Measurements from ENCODE around the gene TTLL13.
"Not testable (repeated sequence)": the region's sequence is repeated elsewhere in the genome, so short reads cannot be mapped to it uniquely, and the experiment has no call there.

Gene TTLL13

DNA sequence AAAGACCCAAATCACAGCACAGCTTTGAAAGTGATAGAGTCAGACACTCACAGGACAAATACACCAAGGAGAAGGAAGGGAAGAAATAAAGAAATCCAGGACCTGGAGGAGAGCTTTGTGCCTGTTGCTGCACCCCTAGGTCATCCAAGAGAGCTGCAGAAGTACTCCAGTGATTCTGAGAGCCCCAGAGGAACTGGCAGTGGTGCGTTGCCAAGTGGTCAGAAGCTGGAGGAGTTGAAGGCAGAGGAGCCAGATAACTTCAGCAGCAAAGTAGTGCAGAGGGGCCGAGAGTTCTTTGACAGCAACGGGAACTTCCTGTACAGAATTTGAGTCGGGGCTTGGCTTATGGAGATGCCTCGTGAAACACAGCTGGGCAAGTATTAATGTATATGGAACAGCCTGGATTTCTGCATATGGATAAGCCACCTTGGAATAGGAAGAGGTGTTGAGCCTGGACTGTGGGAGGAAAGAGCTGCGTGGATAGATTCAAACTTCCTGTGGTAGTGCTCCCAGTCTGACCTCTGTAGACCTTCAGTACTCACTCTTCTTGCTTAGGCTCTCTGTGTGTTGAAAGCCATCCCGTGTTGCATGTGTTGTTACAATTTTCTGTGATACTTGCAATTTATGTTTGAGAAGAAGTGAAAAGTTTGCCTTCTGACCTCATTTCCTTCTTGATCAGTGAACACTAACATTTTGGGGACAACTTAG, 22.3 kb downstream of the TTLL13 start:
- in situ Hi-C loops (cut with MboI; ENCODE audit: low sequenced_read_pairs): no loop called here

DNA sequence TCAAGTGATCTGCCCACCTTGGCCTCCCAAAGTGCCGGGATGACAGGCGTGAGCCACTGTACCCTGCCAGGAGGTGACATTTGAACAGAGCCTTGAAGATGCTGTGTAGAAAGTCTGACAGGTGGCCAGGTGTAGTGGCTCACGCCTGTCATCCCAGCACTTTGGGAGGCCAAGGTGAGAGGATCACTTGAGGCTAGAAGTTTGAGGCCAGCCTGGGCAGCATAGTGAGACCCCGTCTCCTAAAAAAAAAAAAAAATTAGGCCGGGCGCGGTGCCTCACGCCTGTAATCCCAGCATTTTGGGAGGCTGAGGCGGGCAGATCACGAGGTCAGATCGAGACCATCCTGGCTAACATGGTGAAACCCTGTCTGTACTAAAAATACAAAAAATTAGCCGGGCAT, 29.1 kb downstream of the TTLL13 start:
- in situ Hi-C loops (cut with MboI; ENCODE audit: low sequenced_read_pairs): not testable (repeated sequence)

DNA sequence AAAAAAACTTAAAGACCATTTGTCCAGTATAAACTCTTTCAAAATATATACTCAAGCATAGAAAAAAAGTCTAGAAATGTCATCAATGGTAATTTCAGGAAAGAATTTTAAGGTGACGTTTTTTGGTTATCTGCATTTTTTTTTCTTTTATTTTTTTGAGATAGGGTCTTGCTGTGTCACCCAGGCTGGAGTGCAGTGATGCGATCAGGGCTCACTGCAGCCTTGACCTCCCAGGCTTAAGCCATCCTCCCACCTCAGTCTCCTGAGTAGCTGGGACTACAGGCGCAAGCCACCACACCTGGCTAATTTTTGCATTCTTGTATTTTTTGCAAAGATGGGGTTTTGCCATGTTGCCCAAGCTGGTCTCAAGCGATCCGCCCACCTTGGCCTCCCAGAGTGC, 31.4 kb downstream of the TTLL13 start:
- in situ Hi-C loops (cut with MboI; ENCODE audit: low sequenced_read_pairs): not testable (repeated sequence)

GRCh38 chr15:90281637-90282036, 32.3 kb downstream of the TTLL13 start:
- in situ Hi-C loops (cut with MboI; ENCODE audit: low sequenced_read_pairs): not testable (repeated sequence)

DNA sequence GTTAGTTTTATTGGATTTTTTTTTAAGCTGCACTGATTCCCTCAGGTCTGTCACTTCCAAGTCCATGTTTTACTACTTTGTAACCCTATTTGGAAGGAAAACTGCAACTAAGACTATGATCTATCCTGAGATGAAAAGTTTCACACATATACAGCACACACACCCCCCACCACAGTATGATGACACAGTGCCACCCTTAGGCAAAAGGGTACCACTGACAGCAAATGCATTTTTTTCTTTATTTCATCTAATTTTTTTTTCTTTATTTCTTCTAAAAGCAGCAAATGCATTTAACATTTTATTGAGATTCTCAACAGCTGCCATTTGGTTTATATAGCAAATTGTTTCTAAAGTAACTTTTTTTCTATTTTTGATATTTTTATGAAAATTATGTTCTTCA, 37.3 kb downstream of the TTLL13 start:
- in situ Hi-C loops (cut with MboI; ENCODE audit: low sequenced_read_pairs): no loop called here

DNA sequence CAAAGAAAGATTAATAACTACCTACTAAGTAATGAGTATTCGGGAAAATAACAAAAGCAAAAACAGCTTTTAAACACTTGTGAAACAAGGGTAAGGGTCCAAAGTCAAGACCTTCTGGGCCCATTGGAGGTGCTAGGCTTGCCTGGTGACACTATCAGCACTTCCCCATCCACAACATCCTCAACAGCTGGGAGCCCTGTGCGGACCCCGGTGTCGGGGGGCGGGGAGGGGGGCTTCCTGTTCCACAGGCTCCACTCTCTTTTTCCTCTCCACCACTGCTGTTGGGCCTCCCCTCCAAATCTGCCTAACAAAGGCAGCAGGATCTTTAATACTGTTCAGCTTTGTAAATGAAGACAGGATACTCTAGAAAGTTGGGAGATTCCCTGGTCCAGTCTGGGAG, 37.7 kb downstream of the TTLL13 start:
- in situ Hi-C loops (cut with MboI; ENCODE audit: low sequenced_read_pairs): no loop called here

- in situ Hi-C loops (cut with MboI; ENCODE audit: low sequenced_read_pairs): no loop called here
Measured at GRCh38 chr15:90287946-90288345, 38.6 kb downstream of the TTLL13 start.

- in situ Hi-C loops (cut with MboI; ENCODE audit: low sequenced_read_pairs): no loop called here
Measured at GRCh38 chr15:90291679-90292356, 42.5 kb downstream of the TTLL13 start.

DNA sequence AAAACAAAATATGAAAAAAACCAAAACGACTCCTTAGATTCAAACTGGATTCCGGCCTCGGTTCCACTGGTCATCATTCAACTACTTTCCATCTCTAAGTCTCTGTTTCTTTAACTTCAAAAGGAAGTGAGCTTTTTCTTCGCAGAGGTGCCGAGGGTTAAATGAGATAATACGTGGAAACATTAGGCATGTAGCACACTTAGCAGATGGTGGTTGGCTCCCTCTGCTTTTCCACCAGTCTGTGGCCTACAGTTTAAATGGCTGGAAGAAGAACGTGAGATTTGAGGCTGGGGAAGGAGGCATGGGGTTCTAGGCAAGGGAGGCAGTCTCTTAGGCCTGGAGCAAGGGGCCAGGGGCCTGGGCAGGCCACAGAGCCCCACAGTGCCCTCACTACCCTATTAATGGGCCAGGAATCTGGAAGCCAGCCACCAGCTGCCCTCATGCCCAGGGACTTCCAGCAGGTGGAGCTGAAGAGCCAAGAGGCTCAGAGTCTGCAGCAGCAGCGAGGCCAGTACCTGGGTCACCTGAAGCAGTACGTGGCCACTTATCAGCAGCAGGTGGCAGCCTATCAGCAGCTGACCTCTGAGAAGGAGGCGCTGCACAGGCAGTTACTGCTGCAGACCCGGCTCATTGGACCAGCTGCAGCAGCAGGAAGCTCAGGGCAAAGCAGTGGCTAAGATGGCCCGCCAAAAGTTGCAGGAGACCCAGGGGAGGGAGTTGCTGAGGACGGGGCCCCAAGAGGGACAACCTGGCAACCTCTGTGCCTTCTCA, 43.9 kb downstream of the TTLL13 start:
- in situ Hi-C loops (cut with MboI; ENCODE audit: low sequenced_read_pairs): not testable (repeated sequence)

DNA sequence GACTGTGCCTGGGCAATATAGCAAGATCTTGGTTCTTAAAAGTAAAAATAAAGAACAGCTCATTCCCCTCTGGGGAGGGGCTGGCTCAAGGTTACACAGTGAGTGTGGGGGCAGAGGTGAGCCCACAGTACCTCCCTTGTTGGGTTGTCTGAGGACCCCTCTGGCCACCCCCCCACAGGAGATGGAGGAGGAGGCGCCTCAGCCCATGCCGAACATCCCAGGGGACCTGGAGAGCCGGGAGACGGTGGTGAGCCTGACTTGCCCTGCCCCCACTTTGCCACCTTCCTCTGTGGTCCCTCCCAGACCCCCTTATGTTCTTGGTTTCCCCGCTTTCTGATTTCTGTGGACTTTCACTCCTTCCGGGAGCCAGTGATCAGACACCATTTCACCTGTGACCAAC, 44.8 kb downstream of the TTLL13 start:
- in situ Hi-C loops (cut with MboI; ENCODE audit: low sequenced_read_pairs): no loop called here

DNA sequence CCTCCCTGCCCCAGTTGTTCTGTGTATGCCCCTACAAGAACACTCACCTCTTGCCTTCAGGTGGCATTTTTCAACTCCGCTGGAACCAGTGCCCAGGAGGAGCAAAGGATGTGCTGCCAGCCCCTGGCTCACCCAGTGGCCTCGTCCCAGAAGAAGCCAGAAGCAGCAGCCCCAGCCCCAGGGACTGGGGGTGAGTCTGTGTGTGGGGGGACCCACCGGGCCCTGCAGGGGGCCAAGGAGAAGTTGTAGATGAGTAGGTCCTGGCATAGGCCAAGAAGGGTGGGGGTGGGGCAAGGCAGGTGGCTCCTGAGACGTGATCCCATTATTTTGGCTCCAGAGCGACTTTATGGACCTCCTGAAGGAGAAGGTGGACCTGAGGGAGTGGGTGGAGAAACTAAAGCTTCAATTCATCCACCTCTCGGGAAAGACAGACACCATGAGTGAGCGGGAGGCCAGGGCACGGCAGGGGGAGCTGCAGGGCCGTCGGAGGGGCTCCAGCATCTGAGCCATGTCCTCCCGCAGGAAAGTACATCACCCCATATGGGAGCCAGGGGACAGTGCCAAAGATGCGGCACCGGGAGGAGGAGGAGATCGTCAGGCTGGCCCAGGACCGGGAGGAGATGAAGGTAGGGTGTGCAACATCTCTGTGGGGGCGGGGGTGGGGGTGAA, 45.4 kb downstream of the TTLL13 start:
- in situ Hi-C loops (cut with MboI; ENCODE audit: low sequenced_read_pairs): no loop called here

DNA sequence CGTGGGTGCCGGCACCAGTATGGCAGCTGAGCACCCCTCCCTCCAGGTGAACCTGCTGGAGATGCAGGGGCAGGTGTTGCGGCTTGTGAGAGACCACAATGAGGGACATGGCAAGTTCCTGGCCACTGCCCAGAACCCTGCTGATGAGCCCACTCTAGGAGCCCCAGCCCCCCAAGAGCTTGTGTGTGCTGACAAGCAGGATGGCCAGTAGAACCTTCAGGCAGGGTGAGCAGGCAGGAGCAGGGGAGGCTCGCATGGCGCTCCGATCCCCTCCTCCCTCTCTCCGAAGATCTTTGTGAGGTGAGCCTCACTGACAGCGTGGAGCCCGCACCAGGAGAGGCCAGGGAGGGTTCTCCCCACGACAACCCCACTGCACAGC, 45.9 kb downstream of the TTLL13 start:
- in situ Hi-C loops (cut with MboI; ENCODE audit: low sequenced_read_pairs): no loop called here

DNA sequence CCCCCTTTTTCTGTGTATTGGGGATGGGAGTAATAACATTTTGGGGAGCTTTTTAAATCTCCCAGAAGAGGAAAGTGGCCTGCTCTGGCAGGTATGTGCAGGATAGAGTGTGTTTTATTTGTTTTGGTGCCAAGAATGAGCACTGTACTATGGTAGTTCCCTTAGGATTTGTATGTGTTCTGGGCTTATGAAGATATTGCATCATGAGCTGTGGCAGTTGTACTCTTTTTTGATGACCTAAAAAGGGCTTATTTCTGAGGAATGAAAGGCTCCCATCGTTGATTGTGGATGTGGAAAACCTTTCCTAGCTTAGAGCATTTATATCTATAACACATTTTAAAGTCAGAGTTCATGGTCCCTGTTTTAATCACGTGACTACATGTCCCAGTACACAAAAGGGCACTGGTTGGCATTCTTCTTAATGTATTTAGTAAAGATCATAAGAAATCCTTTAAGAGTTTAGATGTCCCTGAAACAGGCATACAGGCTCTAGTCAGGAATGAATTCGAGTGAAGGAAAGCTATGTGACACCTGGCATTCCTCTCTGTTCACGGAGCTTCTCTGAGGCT, 47.0 kb downstream of the TTLL13 start:
- in situ Hi-C loops (cut with MboI; ENCODE audit: low sequenced_read_pairs): not testable (repeated sequence)

DNA sequence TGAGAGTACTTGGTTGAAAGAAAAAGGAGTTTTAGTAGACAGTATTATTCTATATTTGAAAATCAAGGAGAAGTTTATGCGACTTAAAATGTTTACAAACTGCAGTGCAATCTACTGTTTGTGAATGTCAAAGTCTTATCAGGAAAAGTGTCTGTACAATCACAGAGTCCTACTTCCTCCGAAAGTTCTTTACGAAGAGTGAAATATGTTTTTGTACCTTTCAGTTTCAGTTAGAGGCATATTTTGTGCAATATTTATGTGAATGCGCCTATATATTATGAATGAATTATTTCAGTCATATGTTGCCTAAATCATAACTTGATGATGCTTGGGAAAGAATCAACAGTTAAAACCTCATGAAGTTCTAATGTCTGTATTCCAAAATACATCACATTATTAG, 47.7 kb downstream of the TTLL13 start:
- in situ Hi-C loops (cut with MboI; ENCODE audit: low sequenced_read_pairs): no loop called here

DNA sequence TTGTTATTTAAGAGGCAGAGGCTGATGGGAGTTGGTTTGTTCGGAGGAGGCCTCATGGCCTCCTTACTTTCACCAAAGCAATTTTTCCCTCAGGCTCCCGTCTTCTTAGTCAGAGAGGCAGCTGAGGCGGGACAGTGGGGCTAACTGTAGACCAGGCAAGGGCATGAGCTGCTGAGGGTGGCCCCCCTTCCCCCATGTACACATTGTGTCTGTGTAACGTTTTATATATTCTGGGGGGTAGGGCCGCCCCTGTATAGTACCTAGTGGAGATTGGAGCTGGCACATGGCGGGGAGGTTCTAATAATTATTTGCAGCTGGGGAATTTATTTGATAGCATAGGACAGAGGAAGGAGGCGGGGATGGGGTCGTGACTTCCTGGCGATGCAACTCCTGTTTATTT, 51.2 kb downstream of the TTLL13 start:
- in situ Hi-C loops (cut with MboI; ENCODE audit: low sequenced_read_pairs): no loop called here

DNA sequence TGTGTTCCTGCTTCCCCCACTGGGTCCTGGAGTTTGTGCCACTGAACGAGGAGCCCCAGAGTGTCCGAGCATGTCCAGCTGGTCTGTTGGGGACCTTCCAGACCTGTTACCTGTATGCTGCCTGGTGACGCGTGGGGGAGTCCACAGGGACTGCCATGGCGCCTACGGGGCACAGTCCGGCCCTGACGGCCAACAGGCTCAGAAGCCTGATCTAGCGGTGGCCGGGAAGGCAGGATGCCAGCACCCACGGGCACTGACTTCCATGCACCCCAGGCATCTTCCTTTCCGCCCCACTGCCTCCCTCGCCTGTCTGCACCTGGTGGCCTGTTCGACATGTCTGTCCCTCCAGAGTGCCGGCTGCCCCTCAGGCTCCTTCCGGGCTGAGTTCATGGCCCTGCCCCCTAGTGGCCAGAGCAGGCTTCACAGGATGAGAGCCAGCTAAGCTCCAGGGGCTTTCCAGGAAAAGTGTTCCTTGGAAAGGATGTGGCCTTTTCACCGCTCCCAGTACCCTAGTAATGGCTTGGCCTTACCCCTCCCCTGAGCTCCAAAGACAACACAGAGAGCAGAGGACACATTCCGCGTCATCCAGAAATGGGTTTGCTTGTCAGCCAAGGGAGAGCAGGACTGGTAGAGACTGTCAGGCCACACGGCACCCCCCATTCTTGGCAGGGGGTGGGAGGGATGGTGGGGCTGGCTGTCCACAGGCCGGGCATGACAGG, 51.8 kb downstream of the TTLL13 start:
- in situ Hi-C loops (cut with MboI; ENCODE audit: low sequenced_read_pairs): no loop called here

DNA sequence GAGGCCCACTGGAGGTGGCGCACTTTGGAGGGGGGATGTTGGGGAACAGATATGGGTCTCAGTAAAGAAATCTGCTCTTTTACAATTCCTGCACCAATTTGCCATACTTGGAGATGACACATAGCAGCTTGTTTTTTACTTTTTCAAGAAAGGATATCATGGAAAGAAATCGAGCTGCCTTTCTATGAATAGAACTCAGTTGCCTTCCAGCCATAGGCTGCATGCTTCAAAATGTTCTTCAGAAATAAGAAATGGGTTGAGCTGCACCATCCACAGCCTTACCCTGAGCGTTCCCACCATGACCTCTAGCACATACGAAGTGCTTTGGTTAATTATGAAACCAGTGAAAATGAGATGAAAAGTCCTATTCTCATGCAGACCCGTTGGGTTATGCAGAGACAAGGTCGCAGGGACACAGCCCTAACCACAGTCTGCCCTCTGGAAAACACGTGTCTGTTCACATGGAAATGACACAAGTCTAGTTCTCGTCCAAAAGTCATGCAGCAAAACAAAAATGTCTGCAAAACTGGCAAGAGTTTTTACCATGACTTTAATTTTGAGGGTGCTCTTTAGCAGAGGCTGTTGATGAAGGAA, 52.4 kb downstream of the TTLL13 start:
- in situ Hi-C loops (cut with MboI; ENCODE audit: low sequenced_read_pairs): no loop called here

DNA sequence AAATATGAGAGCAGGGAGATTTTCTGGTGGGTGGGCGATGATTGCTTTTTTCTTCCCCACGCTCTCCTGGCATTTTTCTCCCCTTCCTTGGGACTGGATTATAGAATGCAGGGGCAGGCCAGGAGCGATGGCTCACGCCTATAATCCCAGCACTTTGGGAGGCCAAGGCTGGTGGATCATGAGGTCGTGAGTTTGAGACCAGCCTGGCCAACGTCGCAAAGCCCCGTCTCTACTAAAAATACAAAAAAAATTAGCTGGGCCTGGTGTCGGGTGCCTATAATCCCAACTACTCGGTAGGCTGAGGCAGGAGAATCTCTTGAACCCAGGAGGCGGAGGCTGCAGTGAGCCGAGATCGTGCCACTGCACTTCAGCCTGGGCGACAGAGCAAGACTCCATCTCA, 56.0 kb downstream of the TTLL13 start:
- in situ Hi-C loops (cut with MboI; ENCODE audit: low sequenced_read_pairs): not testable (repeated sequence)

DNA sequence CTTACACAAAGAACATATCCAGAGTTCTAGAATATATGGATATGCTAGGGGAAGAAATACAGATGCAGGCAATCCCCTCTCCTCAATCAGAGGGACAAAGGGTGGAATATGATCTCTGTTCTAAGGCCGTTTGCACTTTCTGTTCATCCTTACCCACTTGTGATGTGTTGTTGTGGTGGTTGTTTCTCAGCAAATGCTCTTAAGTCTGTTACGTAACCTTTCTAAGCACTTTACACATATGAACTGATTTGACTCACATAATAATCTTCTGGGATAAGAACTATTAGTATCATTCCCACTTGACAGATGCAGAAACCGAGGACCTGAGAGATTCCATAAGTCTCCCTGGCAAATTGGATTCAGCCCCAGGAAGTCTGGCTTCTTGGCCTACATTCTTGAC, 56.6 kb downstream of the TTLL13 start:
- in situ Hi-C loops (cut with MboI; ENCODE audit: low sequenced_read_pairs): no loop called here

DNA sequence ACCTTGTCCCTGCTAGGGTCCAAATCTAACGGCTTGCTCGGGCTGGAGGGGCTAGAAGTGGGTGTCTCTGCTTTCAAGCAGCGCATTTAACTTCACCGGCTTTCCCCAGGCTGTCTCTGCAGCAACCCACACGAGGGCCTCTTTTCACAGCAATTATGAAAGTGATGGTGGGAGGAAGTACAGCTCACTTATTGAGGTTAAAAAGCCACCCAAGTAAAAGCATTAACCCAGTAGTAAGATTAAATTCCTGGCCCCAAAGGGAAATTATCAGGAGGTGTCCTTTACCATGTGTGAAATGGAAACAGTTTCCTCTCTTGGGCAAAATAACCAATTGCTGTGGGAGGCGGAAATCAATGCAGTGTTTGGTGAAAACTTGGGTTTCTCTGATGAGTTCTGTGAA, 57.2 kb downstream of the TTLL13 start:
- in situ Hi-C loops (cut with MboI; ENCODE audit: low sequenced_read_pairs): no loop called here
